AG20443 (cell line): ENCODE results near the gene DUOX2.

Experiments
- DNase-seq: peaks from one replicate; pipeline ENCODE4 v3.0.0; 2012; ENCODE audit warnings: low spot score, mixed read lengths

DUOX2 gene

GRCh38 chr15:45114076-45114750 is at the start of gene DUOX2, which contains the start of gene DUOXA2:
Gene DUOX2 (minus strand): TSS chr15:45114172. CDS start chr15:45113411, 761 bp downstream.
Gene DUOXA2 (plus strand): TSS chr15:45114326. CDS start chr15:45114606, 280 bp downstream.
- no peak for DNase-seq

- no peak for DNase-seq
Observed at GRCh38 chr15:45163508-45163856, 49.5 kb upstream of the DUOX2 start.

- peak; percentile 92 for DNase-seq
Observed at GRCh38 chr15:45162771-45163507, 49.0 kb upstream of the DUOX2 start.

GRCh38 chr15:45161666-45162065 is 47.7 kb upstream of the DUOX2 start:
- DNase-seq: no peak

GRCh38 chr15:45157974-45158373 is 44.0 kb upstream of the DUOX2 start:
- DNase-seq: peak; percentile 90

- peak; percentile 80 for DNase-seq
Observed at GRCh38 chr15:45156744-45157455, 42.9 kb upstream of the DUOX2 start.

GRCh38 chr15:45155739-45156138 is 41.8 kb upstream of the DUOX2 start:
- DNase-seq: no peak

- DNase-seq: no peak
Observed at GRCh38 chr15:45151998-45152828, 38.2 kb upstream of the DUOX2 start.

GRCh38 chr15:45150997-45151396 is 37.0 kb upstream of the DUOX2 start:
- no peak for DNase-seq

- DNase-seq: no peak
Observed at GRCh38 chr15:45150481-45150880, 36.5 kb upstream of the DUOX2 start.

GRCh38 chr15:45149060-45149459 is 35.1 kb upstream of the DUOX2 start:
- no peak for DNase-seq

- no peak for DNase-seq
Observed at GRCh38 chr15:45148076-45149059, 34.4 kb upstream of the DUOX2 start.

GRCh38 chr15:45147606-45148005 is 33.6 kb upstream of the DUOX2 start:
- no peak for DNase-seq

GRCh38 chr15:45146405-45146804 is 32.4 kb upstream of the DUOX2 start:
- DNase-seq: no peak

- no peak for DNase-seq
Observed at GRCh38 chr15:45144775-45145174, 30.8 kb upstream of the DUOX2 start.

- no peak for DNase-seq
Observed at GRCh38 chr15:45143946-45144345, 30.0 kb upstream of the DUOX2 start.

GRCh38 chr15:45143056-45143455 is 29.1 kb upstream of the DUOX2 start:
- no peak for DNase-seq

GRCh38 chr15:45141386-45141785 is 27.4 kb upstream of the DUOX2 start:
- no peak for DNase-seq

- no peak for DNase-seq
Observed at GRCh38 chr15:45140557-45141250, 26.7 kb upstream of the DUOX2 start.

GRCh38 chr15:45139770-45140169 is 25.8 kb upstream of the DUOX2 start:
- DNase-seq: no peak
